GM12878 (cell line): ENCODE data around the gene NKX1-2. TPM values are rescaled to one million over a fixed set of nuclear protein-coding genes. Genes with fewer than 3 reads are reported as not detected.
A peak's percentile ranks its signal among the peaks of the same experiment; 100 is the strongest.

Experiments used
- ATAC-seq: fragments of 200-7000 bp; cut with Tn5 transposase; 3 replicates; pipeline ENCODE4 v1.9.1; 2020; ENCODE audit warnings: mild to moderate bottlenecking, moderate library complexity
- BruUV-seq: library from RNA; stranded (reverse); fragments of 400-500 nt; replicated peaks from 2 replicates; lab custom pipeline; 2021; lab: Mats Ljungman, UMichigan
- CTCF ChIA-PET: fragments of 300-600 bp; sonication (Branson Sonifier 250); formaldehyde crosslinking; extraction: SDS; loops from one replicate; lab custom pipeline; 2021; ENCODE audit warnings: inconsistent platforms; lab: Yijun Ruan, JAX
- POLR2A ChIA-PET: fragments of 350-600 bp; formaldehyde crosslinking; extraction: SDS; loops from one replicate; lab custom pipeline; 2021; ENCODE audit warnings: inconsistent platforms; lab: Charles Lee
- RAD21 ChIA-PET: fragments of 300-600 bp; sonication (Branson Sonifier 250); formaldehyde crosslinking; loops from one replicate; lab custom pipeline; 2023; ENCODE audit warnings: antibody characterized with exemption; ENCODE audit not compliant: unreplicated experiment; lab: Charles Lee
- SMC1A ChIA-PET: fragments of 300-600 bp; sonication (Branson Sonifier 250); formaldehyde crosslinking; loops from one replicate; lab custom pipeline; 2023; ENCODE audit not compliant: unreplicated experiment, uncharacterized antibody; lab: Charles Lee
- DNase-seq: peaks from one replicate; pipeline ENCODE4 v3.0.0-alpha.2; 2011; ENCODE audit warnings: low read depth, low spot score
- FAIRE-seq: peaks from 3 replicates; lab custom pipeline; 2011; peaks lifted over from hg19 to GRCh38; lab: Jason Lieb, UNC
- H2AFZ ChIP-seq: 2 replicates; pipeline ENCODE4 v1.6.0; 2011; ENCODE audit warnings: low read depth, low read length, control low read depth; ENCODE audit not compliant: control insufficient read depth
- H3K27ac ChIP-seq: 2 replicates; pipeline ENCODE4 v1.5.1; 2011; ENCODE audit warnings: control low read depth; ENCODE audit not compliant: control insufficient read depth, insufficient read depth
- H3K27me3 ChIP-seq, 2 experiments: replicated peaks in 1 of 2; 2 replicates each; pipeline versions ENCODE4 v1.6.0 to v1.6.1; 2011; ENCODE audit warnings: low read length in 1 of 2; ENCODE audit not compliant: control insufficient read depth in 2 of 2, insufficient read depth in 2 of 2
- H3K36me3 ChIP-seq, 2 experiments: 2 replicates each; pipeline ENCODE4 v1.5.1; 2011; ENCODE audit warnings: low read length in 1 of 2; ENCODE audit not compliant: control insufficient read depth in 2 of 2, insufficient read depth in 2 of 2
- H3K4me1 ChIP-seq: 2 replicates; pipeline ENCODE4 v1.6.1; 2011; ENCODE audit warnings: mild to moderate bottlenecking, low read length, moderate library complexity, mixed read lengths; ENCODE audit not compliant: control insufficient read depth, insufficient read depth
- H3K4me2 ChIP-seq: 2 replicates; pipeline ENCODE4 v1.6.0; 2011; ENCODE audit warnings: control low read depth; ENCODE audit not compliant: control insufficient read depth, insufficient read depth
- H3K4me3 ChIP-seq: fragments of 200-600 bp; sonication (generic); 2 replicates; pipeline ENCODE4 v1.5.1; 2016
- H3K79me2 ChIP-seq: 2 replicates; pipeline ENCODE4 v1.6.0; 2011; ENCODE audit warnings: low read length; ENCODE audit not compliant: control insufficient read depth, insufficient read depth
- H3K9ac ChIP-seq: 2 replicates; pipeline ENCODE4 v1.8.0; 2011; ENCODE audit warnings: low read length, control low read depth, mixed read lengths; ENCODE audit not compliant: control insufficient read depth, insufficient read depth
- H3K9me3 ChIP-seq: replicated peaks from 3 replicates; pipeline ENCODE4 v1.5.1; 2011; ENCODE audit warnings: mild to moderate bottlenecking, low read length; ENCODE audit not compliant: control insufficient read depth, insufficient read depth
- H4K20me1 ChIP-seq: 2 replicates; pipeline ENCODE4 v1.6.0; 2011; ENCODE audit not compliant: control insufficient read depth, insufficient read depth
- CEBPB ChIP-seq, 2 experiments: fragments of 150-350 bp in 1 of 2; IDR thresholded peaks; 2 replicates each; pipeline ENCODE4 v1.6.1; 2012 to 2014; ENCODE audit warnings: low read depth in 2 of 2, low read length in 2 of 2, borderline replicate concordance in 1 of 2, inconsistent platforms in 1 of 2
- CHD2 ChIP-seq: IDR thresholded peaks from 2 replicates; pipeline ENCODE4 v1.6.1; 2011; ENCODE audit warnings: low read depth, low read length, improper control_type of control experiment, borderline replicate concordance
- FOS ChIP-seq: IDR thresholded peaks from 3 replicates; pipeline ENCODE4 v1.6.1; 2011; ENCODE audit warnings: borderline replicate concordance; ENCODE audit not compliant: insufficient read length; ENCODE audit errors: extremely low read depth
- HDAC2 ChIP-seq: fragments of 200-600 bp; sonication (generic); IDR thresholded peaks from 2 replicates; pipeline ENCODE4 v1.6.1; 2017
- MTA2 ChIP-seq: fragments of 450-650 bp; IDR thresholded peaks from 2 replicates; pipeline ENCODE4 v1.6.1; 2016; ENCODE audit warnings: low read depth, mild to moderate bottlenecking, moderate library complexity
- NR2F1 ChIP-seq: fragments of 450-650 bp; conservative IDR thresholded peaks from 2 replicates; pipeline ENCODE4 v1.6.1; 2017; ENCODE audit warnings: mild to moderate bottlenecking
- PAX5 ChIP-seq: IDR thresholded peaks from 2 replicates; pipeline ENCODE4 v1.6.1; 2011; ENCODE audit warnings: low read depth, low read length, borderline replicate concordance
- SP1 ChIP-seq: IDR thresholded peaks from one replicate; pipeline ENCODE4 v1.6.1; 2011; ENCODE audit warnings: low read depth, low read length
- SREBF1 ChIP-seq: IDR thresholded peaks from 2 replicates; pipeline ENCODE4 v1.6.1; 2012; ENCODE audit warnings: mild to moderate bottlenecking, low read length
- SRF ChIP-seq, 2 experiments: IDR thresholded peaks; 2 replicates each; pipeline ENCODE4 v1.6.1; 2011; ENCODE audit warnings: low read depth in 2 of 2, low read length in 2 of 2, mild to moderate bottlenecking in 1 of 2, moderate library complexity in 1 of 2
- TCF3 ChIP-seq: IDR thresholded peaks from 2 replicates; pipeline ENCODE4 v1.6.1; 2012; ENCODE audit warnings: low read depth, mild to moderate bottlenecking, low read length, borderline replicate concordance; ENCODE audit not compliant: insufficient read depth
- YBX1 ChIP-seq: fragments of 450-650 bp; IDR thresholded peaks from 2 replicates; pipeline ENCODE4 v1.6.1; 2016; ENCODE audit warnings: antibody characterized with exemption
- WGBS: methylation state at CpG from one replicate; pipeline ENCODE4 v1.1.6; 2016; ENCODE audit warnings: low lambda C conversion rate; ENCODE audit not compliant: insufficient replicate concordance, insufficient coverage; ENCODE audit errors: missing lambda C conversion rate; 5-methylcytosine and 5-hydroxymethylcytosine counted together
- in situ Hi-C: fragments of 300-500 bp; cut with MboI; formaldehyde crosslinking; loops from 9 replicates; pipeline ENCODE4 v1.14.3; 2018; ENCODE audit warnings: mixed read lengths
- intact Hi-C: fragments of 100-400 bp; cut with micrococcal nuclease; formaldehyde crosslinking; loops from one replicate; pipeline ENCODE4 v1.14.2; 2022; ENCODE audit not compliant: unreplicated experiment
- polyA plus RNA-seq, 11 experiments: library from polyadenylated mRNA; depleted of rRNA in 4 of 11; unstranded in 6 of 11; stranded (reverse) in 5 of 11; fragments of >200 nt; fragmentation: Nextera tagmentation in 4 of 11; fragmentation: Illumina TruSeq in 1 of 11; extraction: Ambion mirVana in 4 of 11; extraction: Trizol in 1 of 11; gene quantifications; 1 replicate in 1 of 11; 2 replicates in 10 of 11; pipeline versions ENCODE4 v1.2.1 to v1.2.3, GENCODE V29; 2011 to 2016; ENCODE audit warnings: inconsistent platforms in 2 of 11, missing spikeins in 2 of 11, low read depth in 1 of 11
- total RNA-seq, 4 experiments: library from RNA; depleted of rRNA in 3 of 4; stranded (reverse); fragments of >200 nt in 3 of 4; fragmentation: Illumina TruSeq in 1 of 4; extraction: Trizol in 1 of 4; gene quantifications; 2 replicates each; pipeline versions ENCODE4 v1.2.1 to v1.2.3, GENCODE V29; 2013 to 2021
- TF ChIP-seq, protein P1 (sequence below): IDR thresholded peaks from 2 replicates; pipeline ENCODE4 v1.6.1; 2012; ENCODE audit warnings: low read depth, low read length, improper control_type of control experiment
- TF ChIP-seq, protein P2 (sequence below), 3 experiments: IDR thresholded peaks in 2 of 3; conservative IDR thresholded peaks in 1 of 3; 2 replicates each; pipeline ENCODE4 v1.5.1; 2011; ENCODE audit warnings: low read depth in 3 of 3, low read length in 3 of 3, mild to moderate bottlenecking in 3 of 3, control low read depth in 2 of 3, moderate library complexity in 2 of 3, inconsistent platforms in 1 of 3, mixed read lengths in 1 of 3; ENCODE audit not compliant: control insufficient read depth in 2 of 3, insufficient read depth in 1 of 3; ENCODE audit errors: extremely low read depth in 1 of 3
- TF ChIP-seq, protein P3 (sequence below): fragments of 450-650 bp; IDR thresholded peaks from 2 replicates; pipeline ENCODE4 v1.6.1; 2014; ENCODE audit warnings: mild to moderate bottlenecking

The NKX1-2 gene
- total and polyA plus RNA-seq, 10 of the 15 experiments (the other 5 are each of a cell fraction or from before 2014, with no cell fraction given): not detected

DNA sequence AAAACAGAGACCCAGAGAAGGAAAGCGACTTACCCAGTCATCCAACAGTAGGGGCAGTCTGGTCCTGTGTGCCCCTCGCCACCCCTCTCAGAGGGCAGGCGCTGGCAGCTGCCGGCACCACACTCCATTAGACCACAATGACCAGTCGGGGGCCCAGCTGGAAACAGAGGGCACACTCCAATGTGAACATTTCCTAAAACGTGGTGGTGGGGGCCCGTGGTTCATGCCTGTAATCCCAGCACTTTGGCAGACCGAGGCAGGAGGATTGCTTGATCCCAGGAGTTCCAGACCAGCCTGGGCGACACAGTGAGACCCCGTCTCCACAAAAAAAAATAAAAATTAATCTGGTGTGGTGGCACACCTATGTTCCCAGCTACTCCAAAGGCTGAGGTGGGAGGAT, 30.2 kb downstream of the NKX1-2 start (continued):
- TF ChIP-seq, protein P1, sequence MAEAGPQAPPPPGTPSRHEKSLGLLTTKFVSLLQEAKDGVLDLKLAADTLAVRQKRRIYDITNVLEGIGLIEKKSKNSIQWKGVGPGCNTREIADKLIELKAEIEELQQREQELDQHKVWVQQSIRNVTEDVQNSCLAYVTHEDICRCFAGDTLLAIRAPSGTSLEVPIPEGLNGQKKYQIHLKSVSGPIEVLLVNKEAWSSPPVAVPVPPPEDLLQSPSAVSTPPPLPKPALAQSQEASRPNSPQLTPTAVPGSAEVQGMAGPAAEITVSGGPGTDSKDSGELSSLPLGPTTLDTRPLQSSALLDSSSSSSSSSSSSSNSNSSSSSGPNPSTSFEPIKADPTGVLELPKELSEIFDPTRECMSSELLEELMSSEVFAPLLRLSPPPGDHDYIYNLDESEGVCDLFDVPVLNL: no peak
- TF ChIP-seq YBX1 (no peak), CHD2 (no peak), HDAC2 (no peak), SREBF1 (no peak), TCF3 (no peak)
- TF ChIP-seq, protein P2, sequence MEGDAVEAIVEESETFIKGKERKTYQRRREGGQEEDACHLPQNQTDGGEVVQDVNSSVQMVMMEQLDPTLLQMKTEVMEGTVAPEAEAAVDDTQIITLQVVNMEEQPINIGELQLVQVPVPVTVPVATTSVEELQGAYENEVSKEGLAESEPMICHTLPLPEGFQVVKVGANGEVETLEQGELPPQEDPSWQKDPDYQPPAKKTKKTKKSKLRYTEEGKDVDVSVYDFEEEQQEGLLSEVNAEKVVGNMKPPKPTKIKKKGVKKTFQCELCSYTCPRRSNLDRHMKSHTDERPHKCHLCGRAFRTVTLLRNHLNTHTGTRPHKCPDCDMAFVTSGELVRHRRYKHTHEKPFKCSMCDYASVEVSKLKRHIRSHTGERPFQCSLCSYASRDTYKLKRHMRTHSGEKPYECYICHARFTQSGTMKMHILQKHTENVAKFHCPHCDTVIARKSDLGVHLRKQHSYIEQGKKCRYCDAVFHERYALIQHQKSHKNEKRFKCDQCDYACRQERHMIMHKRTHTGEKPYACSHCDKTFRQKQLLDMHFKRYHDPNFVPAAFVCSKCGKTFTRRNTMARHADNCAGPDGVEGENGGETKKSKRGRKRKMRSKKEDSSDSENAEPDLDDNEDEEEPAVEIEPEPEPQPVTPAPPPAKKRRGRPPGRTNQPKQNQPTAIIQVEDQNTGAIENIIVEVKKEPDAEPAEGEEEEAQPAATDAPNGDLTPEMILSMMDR (IDR thresholded peaks at IDR 0.05 in 2 of 3, conservative IDR thresholded peaks at IDR 0.05 in 1 of 3; ENCODE audit: control insufficient read depth in 2 of 3, extremely low read depth in 1 of 3, insufficient read depth in 1 of 3, low read depth in 3 of 3, low read length in 3 of 3): no peak

DNA sequence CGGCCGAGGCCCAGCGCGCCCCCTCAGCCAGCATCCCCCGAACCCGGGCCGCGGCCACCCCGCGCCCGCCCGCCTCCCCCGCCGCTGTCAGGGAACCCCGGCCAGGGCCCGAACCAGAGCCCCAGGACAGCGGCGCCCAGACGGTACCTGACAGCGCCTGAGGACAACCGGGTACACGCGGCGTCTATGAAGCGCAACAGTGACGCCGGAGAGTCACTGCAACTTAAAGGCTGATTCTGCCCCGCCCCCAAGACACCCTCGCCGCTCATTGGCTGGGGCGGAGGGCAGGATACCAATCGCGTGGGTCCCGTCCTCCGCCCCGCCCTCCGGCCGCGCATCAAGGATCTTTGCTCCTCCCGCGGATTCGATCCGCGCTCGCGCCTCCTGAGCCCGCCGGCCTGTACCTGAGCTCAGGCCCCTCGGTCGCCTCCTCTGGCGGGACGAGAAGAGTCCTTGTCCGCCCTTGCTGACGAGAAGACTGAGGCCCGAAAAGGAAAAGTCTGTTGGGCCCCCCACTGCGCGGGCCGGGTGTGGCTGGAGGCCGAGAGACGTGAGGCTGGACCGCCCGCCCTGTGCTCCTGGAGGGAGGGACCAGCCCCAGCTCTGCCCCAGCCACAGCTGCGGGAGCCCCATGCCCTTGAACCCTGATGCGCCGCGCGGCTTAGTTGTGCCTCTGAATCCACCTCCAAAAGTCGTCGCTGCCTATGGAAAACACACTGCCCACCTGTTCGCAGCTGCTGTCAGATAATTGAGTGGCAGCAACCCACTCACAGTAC, 30.9 kb downstream of the NKX1-2 start, which contains the start of gene OAT:
OAT (minus strand) TSS at position 198 of the 776 bp plus-strand sequence. CDS start 6,752 bp downstream, outside the sequence.
- WGBS: 2% methylated on average over 45 of the region's 70 CpGs
- no TSS peak for BruUV-seq
- TF ChIP-seq MTA2: no peak
- TF ChIP-seq, protein P3, sequence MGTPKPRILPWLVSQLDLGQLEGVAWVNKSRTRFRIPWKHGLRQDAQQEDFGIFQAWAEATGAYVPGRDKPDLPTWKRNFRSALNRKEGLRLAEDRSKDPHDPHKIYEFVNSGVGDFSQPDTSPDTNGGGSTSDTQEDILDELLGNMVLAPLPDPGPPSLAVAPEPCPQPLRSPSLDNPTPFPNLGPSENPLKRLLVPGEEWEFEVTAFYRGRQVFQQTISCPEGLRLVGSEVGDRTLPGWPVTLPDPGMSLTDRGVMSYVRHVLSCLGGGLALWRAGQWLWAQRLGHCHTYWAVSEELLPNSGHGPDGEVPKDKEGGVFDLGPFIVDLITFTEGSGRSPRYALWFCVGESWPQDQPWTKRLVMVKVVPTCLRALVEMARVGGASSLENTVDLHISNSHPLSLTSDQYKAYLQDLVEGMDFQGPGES: peak; percentile 56; the same call in 1 of the 2 replicates
- TF ChIP-seq PAX5: 0 out of 2 replicates have a peak, but pooled peaks have one; percentile 8
- peak; percentile 88 for TF ChIP-seq SP1
- peak; percentile 3 for TF ChIP-seq FOS
- TF ChIP-seq, protein P2 (IDR thresholded peaks at IDR 0.05 in 2 of 3, conservative IDR thresholded peaks at IDR 0.05 in 1 of 3; ENCODE audit: control insufficient read depth in 2 of 3, extremely low read depth in 1 of 3, insufficient read depth in 1 of 3, low read depth in 3 of 3, low read length in 3 of 3): 0 out of 6 replicates have a peak, but pooled peaks of 1 of the 3 experiments have one; percentile 14
- no peak for TF ChIP-seq NR2F1
- no peak for TF ChIP-seq SRF (IDR thresholded peaks at IDR 0.05; ENCODE audit: low read depth in 2 of 2, low read length in 2 of 2)
- no peak for TF ChIP-seq CEBPB (IDR thresholded peaks at IDR 0.05; ENCODE audit: borderline replicate concordance in 1 of 2, low read depth in 2 of 2, low read length in 2 of 2)

More for the DNA sequence above, 30.9 kb downstream of the NKX1-2 start, which contains the start of gene OAT:
- no peaks in the 10 kb centered on the region; the same call in 2 of the 3 replicates for H3K9me3 ChIP-seq
- ATAC-seq (peak; percentile 99), FAIRE-seq (peak; percentile 23), DNase-seq (peak; percentile 66)
- ChIA-PET POLR2A (no interaction called here), CTCF (interaction anchor here (0.6 to 1.2 kb wide), 2 partner anchors 15 to 832 kb away, joined by 3 to 5 read pairs; no protein-coding TSS in a partner anchor), SMC1A (no interaction called here), RAD21 (no interaction called here)
- H3K4me1 ChIP-seq: no peaks in the 10 kb centered on the region
- no peaks in the 10 kb centered on the region for H3K79me2 ChIP-seq
- H3K9ac ChIP-seq: no peak within 1 kb of the TSS; the same call in 1 of the 2 replicates
- H3K4me2 ChIP-seq: peak within 1 kb of the TSS; percentile 67
- peak within 1 kb of the TSS; percentile 69 for H3K4me3 ChIP-seq
- no peaks in the 10 kb centered on the region for H3K36me3 ChIP-seq
- H3K27ac ChIP-seq: no peak within 1 kb of the TSS
- H2AFZ ChIP-seq: peak within 1 kb of the TSS; percentile 74
- intact Hi-C loops (no loop called here), in situ Hi-C loops (no loop called here)
- no peaks in the 10 kb centered on the region for H4K20me1 ChIP-seq
- H3K27me3 ChIP-seq: 0 out of 4 replicates have a peak, but pooled peaks cover 0 to 6% of the 10 kb centered on the region in 2 experiments
